SJCRH30 (cell line): Measurements from ENCODE around the gene CWC22. TPM values are rescaled to one million over a fixed set of nuclear protein-coding genes. Genes with fewer than 3 reads are reported as not detected.
"Not testable (repeated sequence)": the region's sequence is repeated elsewhere in the genome, so short reads cannot be mapped to it uniquely, and the experiment has no call there.

Experiments used
- DNase-seq, 2 experiments: peaks; one replicate each; pipeline ENCODE4 v3.0.0-alpha.2; 2015 to 2020
- H3K27ac ChIP-seq: fragments of 250-450 bp; sonication (Bioruptor Pico); 2 replicates; pipeline ENCODE4 v1.5.1; 2020; ENCODE audit warnings: mild to moderate bottlenecking, moderate library complexity
- H3K27me3 ChIP-seq: fragments of 250-450 bp; sonication (Bioruptor Pico); 2 replicates; pipeline ENCODE4 v1.5.1; 2020; ENCODE audit warnings: mild to moderate bottlenecking, moderate library complexity
- H3K36me3 ChIP-seq: fragments of 250-450 bp; sonication (Bioruptor Pico); 2 replicates; pipeline ENCODE4 v1.5.1; 2020; ENCODE audit warnings: mild to moderate bottlenecking, moderate library complexity
- H3K4me1 ChIP-seq: fragments of 250-450 bp; sonication (Bioruptor Pico); 2 replicates; pipeline ENCODE4 v1.5.1; 2020; ENCODE audit warnings: mild to moderate bottlenecking, moderate library complexity
- H3K4me3 ChIP-seq: fragments of 250-450 bp; sonication (Bioruptor Pico); 2 replicates; pipeline ENCODE4 v1.5.1; 2020; ENCODE audit warnings: mild to moderate bottlenecking, moderate library complexity
- H3K9me3 ChIP-seq: fragments of 250-450 bp; sonication (Bioruptor Pico); replicated peaks from 2 replicates; pipeline ENCODE4 v1.5.1; 2020; ENCODE audit warnings: mild to moderate bottlenecking, moderate library complexity
- total RNA-seq: library from RNA; depleted of rRNA; stranded (reverse); fragments of >200 nt; shearing (Covaris generic); gene quantifications from 2 replicates; pipeline ENCODE4 v1.2.3, GENCODE V29; 2014; rRNA removed

Gene CWC22
- 39.4 and 44.5 TPM in 2 replicates for total RNA-seq

DNA sequence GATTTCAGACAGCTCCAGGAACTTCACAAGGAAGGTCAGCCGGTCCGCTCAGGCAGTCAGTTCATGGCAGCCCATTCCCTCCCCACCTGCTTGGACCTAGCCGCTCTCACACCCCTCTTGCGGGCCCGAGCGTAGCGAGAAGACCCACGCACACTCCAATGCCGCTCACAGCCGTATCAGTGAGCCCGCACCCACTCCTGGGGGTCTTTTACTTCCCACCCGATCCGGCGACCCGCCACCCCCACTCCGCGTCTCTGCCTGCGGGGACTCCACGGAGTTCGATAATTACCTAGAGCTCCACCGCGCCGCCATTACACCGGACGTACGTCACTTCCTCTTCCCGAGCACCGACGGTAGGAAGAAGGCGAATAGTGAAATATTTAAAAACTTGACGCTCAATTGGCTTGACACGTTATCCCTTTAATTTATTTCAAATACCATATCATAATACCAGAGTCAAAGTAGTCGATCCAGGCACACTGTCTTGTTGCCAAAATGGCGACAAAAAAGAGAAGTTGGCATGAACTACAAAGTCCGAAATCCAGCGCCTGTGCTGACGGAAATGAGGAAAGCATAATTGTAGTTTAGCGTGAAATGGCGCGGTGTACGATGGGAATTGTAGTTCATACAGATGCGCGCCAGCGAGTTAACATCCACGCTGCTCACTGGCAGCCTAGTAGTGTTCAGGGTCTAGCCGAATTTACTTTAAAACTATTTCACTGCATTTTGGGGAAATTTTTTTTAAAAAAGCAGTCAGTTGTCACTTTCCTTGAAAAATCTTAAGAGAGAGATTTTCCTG, at the start of gene CWC22:
TSS of gene CWC22 (minus strand) at position 517 of the 799 bp plus-strand sequence. CDS start 13,956 bp downstream, outside the sequence.
- peak; percentile 86 to 95 for DNase-seq
- Histone ChIP-seq H3K27me3 (no peaks in the 10 kb centered on the region), H3K4me1 (0 out of 2 replicates have a peak, but pooled peaks cover 2% of the 10 kb centered on the region), H3K4me3 (peak within 1 kb of the TSS; percentile 85), H3K9me3 (no peaks in the 10 kb centered on the region), H3K27ac (peak within 1 kb of the TSS; percentile 95), H3K36me3 (no peaks in the 10 kb centered on the region; the same call in 1 of the 2 replicates)

GRCh38 chr2:180056367-180057118, 49.4 kb upstream of the CWC22 start:
- Histone ChIP-seq H3K9me3 (no peaks in the 10 kb centered on the region), H3K4me3 (no peak overlapping the region), H3K27ac (no peak overlapping the region), H3K36me3 (no peaks in the 10 kb centered on the region), H3K27me3 (no peaks in the 10 kb centered on the region), H3K4me1 (peaks cover 10% of the 10 kb centered on the region)
- peak; percentile 26 to 27 for DNase-seq

GRCh38 chr2:180054576-180054975, 47.5 kb upstream of the CWC22 start:
- not testable (repeated sequence) for H3K4me3 ChIP-seq, H3K9me3 ChIP-seq, H3K27me3 ChIP-seq, H3K36me3 ChIP-seq, DNase-seq, H3K27ac ChIP-seq
- H3K4me1 ChIP-seq: peaks cover 10% of the 10 kb centered on the region

- Histone ChIP-seq H3K36me3 (no peaks in the 10 kb centered on the region), H3K9me3 (no peaks in the 10 kb centered on the region), H3K4me1 (no peaks in the 10 kb centered on the region), H3K27me3 (no peaks in the 10 kb centered on the region), H3K27ac (no peak overlapping the region), H3K4me3 (no peak overlapping the region)
- DNase-seq: no peak
These were observed 43.1 kb upstream of the CWC22 start for GRCh38 chr2:180050246-180050645.

- no peak overlapping the region for H3K4me3 ChIP-seq
- DNase-seq: no peak
- no peak overlapping the region for H3K27ac ChIP-seq
- H3K9me3 ChIP-seq: no peaks in the 10 kb centered on the region
- no peaks in the 10 kb centered on the region for H3K4me1 ChIP-seq
- H3K27me3 ChIP-seq: no peaks in the 10 kb centered on the region
- H3K36me3 ChIP-seq: no peaks in the 10 kb centered on the region
These were observed 41.2 kb upstream of the CWC22 start for GRCh38 chr2:180048251-180048650.

- Histone ChIP-seq H3K27me3 (no peaks in the 10 kb centered on the region), H3K27ac (no peak overlapping the region), H3K36me3 (no peaks in the 10 kb centered on the region), H3K4me3 (no peak overlapping the region), H3K9me3 (no peaks in the 10 kb centered on the region), H3K4me1 (no peaks in the 10 kb centered on the region)
- DNase-seq: no peak
These were observed 39.7 kb upstream of the CWC22 start for GRCh38 chr2:180046776-180047175.

- DNase-seq: no peak
- Histone ChIP-seq H3K9me3 (no peaks in the 10 kb centered on the region), H3K4me3 (no peak overlapping the region), H3K36me3 (no peaks in the 10 kb centered on the region), H3K4me1 (no peaks in the 10 kb centered on the region), H3K27me3 (no peaks in the 10 kb centered on the region), H3K27ac (no peak overlapping the region)
These were observed 39.1 kb upstream of the CWC22 start for GRCh38 chr2:180046202-180046601.

DNA sequence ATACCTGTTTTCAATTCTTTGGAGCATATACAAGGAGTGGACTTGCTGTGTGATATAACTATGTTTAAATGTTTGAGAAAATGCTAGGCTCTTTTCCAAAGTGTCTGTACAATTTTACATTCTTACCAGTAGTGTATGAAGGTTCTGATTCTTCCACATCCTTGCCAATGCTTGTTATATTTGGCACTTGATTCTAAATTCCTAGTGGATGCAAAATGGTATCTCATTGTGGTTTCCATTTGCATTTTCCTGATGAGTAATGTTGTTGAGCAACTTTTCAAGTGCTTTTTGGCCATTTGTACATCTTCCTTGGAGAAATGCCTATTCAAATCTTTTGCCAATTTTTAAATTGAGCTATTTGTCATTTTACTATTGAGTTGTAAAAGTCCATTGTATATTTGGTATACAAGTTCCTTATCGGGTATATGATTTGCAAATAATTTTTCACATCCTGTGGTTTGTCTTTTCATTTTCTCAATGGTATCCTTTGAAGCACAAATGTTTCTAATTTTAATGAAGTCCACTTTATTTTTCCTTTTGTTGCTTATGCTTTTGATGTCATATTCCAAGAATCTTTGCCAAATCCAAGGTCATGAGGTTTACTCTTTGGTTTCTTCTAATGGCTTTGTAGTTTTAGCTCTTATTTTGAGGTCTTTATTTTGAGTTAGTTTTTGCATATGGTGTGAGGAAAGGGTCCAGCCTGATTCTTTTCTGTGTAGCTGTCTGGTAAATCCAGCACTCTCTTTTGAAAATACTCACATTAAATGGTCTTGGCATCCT, 33.2 kb upstream of the CWC22 start:
- no peak overlapping the region for H3K4me3 ChIP-seq
- H3K36me3 ChIP-seq: no peaks in the 10 kb centered on the region
- no peaks in the 10 kb centered on the region for H3K27me3 ChIP-seq
- no peak for DNase-seq
- no peak overlapping the region for H3K27ac ChIP-seq
- no peaks in the 10 kb centered on the region; the same call in 1 of the 2 replicates for H3K9me3 ChIP-seq
- H3K4me1 ChIP-seq: no peaks in the 10 kb centered on the region

DNA sequence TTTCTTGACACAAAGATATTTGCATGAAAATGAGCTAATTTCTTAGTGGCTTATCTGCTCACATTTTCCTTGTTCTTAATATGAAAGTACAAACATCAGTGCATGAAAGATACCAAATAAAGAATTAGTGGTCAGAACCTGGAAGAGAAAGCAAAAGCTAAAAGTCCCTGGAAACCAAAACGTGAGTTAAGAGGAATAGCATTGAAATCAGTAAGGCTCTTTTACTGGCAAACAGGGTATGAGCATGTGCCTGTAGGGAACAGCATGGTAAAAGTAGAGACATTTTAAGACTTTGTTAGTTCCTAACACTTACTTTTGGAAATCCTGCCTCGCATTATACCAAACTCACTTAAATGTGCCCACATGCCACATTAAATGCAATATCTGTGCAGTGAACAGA, 31.9 kb upstream of the CWC22 start:
- Histone ChIP-seq H3K36me3 (no peaks in the 10 kb centered on the region), H3K4me1 (peaks cover 11% of the 10 kb centered on the region), H3K4me3 (no peak overlapping the region), H3K27me3 (no peaks in the 10 kb centered on the region), H3K27ac (no peak overlapping the region), H3K9me3 (no peaks in the 10 kb centered on the region; the same call in 1 of the 2 replicates)
- no peak for DNase-seq

DNA sequence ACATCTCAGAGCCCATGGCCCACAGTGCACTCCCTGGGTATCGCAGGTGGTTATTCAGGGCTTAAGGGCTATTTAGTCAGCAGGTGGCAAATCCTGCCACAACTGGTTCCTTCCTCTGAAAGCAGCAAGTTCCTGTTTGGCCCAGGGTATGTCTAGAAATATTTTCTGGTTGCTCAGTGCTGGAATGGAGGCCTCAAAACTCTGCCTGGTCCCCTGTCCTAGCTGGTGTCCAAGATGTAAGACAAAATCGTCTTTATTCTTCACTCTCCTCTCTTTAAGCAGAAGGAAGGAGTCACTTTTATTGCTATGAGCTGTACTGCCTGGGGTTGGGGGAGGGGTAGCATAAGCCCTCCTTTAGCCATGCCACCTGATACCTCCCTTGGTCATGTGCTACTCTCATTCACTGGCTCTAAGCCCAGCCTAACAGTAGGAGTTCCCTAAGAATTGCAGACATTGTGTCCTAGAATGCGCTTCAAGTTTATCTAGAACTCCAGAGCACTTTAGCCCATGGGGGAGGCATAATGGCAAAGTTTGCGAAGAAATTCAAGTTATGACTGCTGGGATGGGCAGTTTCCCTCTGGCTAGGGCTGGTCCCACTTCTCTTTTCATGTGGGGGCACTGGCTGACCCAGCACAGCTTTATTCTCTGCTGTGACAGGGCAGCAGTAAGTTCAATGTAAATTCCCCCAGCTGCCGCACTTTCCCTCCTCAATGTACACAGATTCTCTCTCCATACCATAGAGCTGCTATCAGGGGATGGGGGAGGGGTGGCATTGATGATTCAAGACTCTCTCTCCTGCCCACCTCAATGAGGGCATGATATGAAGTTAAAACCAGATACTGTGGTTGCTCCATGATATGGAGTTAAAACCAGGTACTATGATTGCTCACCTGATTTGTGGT, 27.1 kb upstream of the CWC22 start:
- H3K4me3 ChIP-seq: peak overlapping the region; percentile 33
- no peaks in the 10 kb centered on the region; the same call in 1 of the 2 replicates for H3K9me3 ChIP-seq
- H3K27ac ChIP-seq: peak overlapping the region; percentile 93
- peaks cover 21% of the 10 kb centered on the region for H3K4me1 ChIP-seq
- no peaks in the 10 kb centered on the region for H3K27me3 ChIP-seq
- DNase-seq: peak; percentile 89 to 96
- H3K36me3 ChIP-seq: no peaks in the 10 kb centered on the region

GRCh38 chr2:180029575-180029974, 22.5 kb upstream of the CWC22 start:
- H3K9me3 ChIP-seq: no peaks in the 10 kb centered on the region
- no peak for DNase-seq
- H3K27ac ChIP-seq: no peak overlapping the region
- H3K36me3 ChIP-seq: no peaks in the 10 kb centered on the region
- H3K4me3 ChIP-seq: no peak overlapping the region
- H3K27me3 ChIP-seq: no peaks in the 10 kb centered on the region
- peaks cover 15% of the 10 kb centered on the region for H3K4me1 ChIP-seq

- H3K27ac ChIP-seq: no peak overlapping the region
- DNase-seq: no peak
These were observed 14.8 kb upstream of the CWC22 start for GRCh38 chr2:180021850-180022249.

GRCh38 chr2:180017784-180018183, 10.7 kb upstream of the CWC22 start:
- Histone ChIP-seq H3K4me3 (no peak overlapping the region), H3K9me3 (peaks cover 8% of the 10 kb centered on the region; the same call in 1 of the 2 replicates), H3K4me1 (peaks cover 13% of the 10 kb centered on the region), H3K27ac (no peak overlapping the region), H3K27me3 (no peaks in the 10 kb centered on the region), H3K36me3 (no peaks in the 10 kb centered on the region)
- DNase-seq: peak; percentile 10 to 20

More at GRCh38 chr2:180021850-180022249, 14.8 kb upstream of the CWC22 start:
- Histone ChIP-seq H3K4me3 (no peak overlapping the region), H3K36me3 (no peaks in the 10 kb centered on the region), H3K4me1 (peaks cover 2% of the 10 kb centered on the region; the same call in 1 of the 2 replicates), H3K27me3 (no peaks in the 10 kb centered on the region), H3K9me3 (peaks cover 8% of the 10 kb centered on the region; the same call in 1 of the 2 replicates)

DNA sequence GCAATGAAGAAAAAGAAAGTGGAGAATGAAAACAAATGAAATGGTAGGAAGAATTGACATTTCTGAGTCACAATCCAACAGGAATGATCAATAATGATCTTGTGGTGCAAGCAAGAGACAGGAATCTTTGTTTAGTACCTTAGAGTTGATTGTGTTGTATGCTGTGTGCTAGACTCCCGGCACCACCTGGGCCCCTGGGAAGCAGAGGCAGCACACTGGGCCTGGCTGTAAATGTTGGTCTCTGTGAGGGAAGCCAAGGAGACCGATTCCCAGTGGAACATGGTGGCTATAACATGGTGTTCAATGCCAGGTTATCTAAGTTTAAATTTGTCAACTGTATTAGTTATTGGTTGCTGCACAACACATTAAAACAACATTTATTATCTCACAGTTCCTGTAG, 9.8 kb upstream of the CWC22 start:
- H3K4me3 ChIP-seq: no peak overlapping the region
- no peak for DNase-seq
- H3K27me3 ChIP-seq: no peaks in the 10 kb centered on the region
- peaks cover 8% of the 10 kb centered on the region; the same call in 1 of the 2 replicates for H3K9me3 ChIP-seq
- H3K4me1 ChIP-seq: peaks cover 11% of the 10 kb centered on the region
- no peaks in the 10 kb centered on the region for H3K36me3 ChIP-seq
- no peak overlapping the region for H3K27ac ChIP-seq
